ENCODE data around the gene FBF1.

FBF1 gene

DNA sequence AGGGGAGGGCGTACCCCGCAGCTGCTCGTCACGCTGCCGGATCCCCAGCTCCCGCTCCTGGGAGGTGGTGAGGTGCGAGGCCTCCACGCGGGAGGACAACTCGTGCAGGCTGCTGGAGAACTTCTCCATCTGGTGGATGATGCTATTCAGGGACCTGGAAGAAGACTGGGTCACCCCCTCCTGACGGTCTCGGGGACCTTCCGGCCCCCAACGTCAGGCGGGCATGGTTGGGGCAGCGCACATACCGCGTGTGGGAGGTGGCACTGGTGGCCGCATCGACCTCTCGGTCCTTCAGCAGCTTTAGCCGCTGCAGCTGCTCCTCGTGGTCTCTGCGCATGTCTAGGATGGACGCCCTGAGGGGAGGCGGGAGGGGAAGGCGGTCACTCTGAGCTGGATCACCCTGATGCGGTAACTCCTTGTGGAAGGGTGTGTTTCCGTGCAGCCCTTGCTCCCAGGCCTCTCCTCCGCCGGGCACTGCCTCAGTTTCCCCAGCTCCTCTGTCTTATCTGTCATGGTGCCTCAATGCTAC is 22.9 kb downstream of the FBF1 start:
- Histone ChIP-seq H4K20me1 (ENCODE audit: control insufficient read depth, insufficient read depth, low read depth, low read length) (no peaks in the 10 kb centered on the region), H3K9me2 (replicated peaks; ENCODE audit: control insufficient read depth, low read length) (no peaks in the 10 kb centered on the region), H3K4me2 (ENCODE audit: low read length) (no peak overlapping the region), H3K36me3 (ENCODE audit: control insufficient read depth, low read length) (no peaks in the 10 kb centered on the region; the same call in 1 of the 2 replicates), H3K9me3 (ENCODE audit: control insufficient read depth, insufficient read depth, low read length) (no peaks in the 10 kb centered on the region), H3K27me3 (ENCODE audit: control insufficient read depth, low read length) (no peaks in the 10 kb centered on the region), H3K27ac (ENCODE audit: low read depth, low read length) (no peak overlapping the region), H3F3A (ENCODE audit: control insufficient read depth, insufficient read depth) (no peaks in the 10 kb centered on the region), H3K79me2 (ENCODE audit: control insufficient read depth, low read length) (no peaks in the 10 kb centered on the region), H3K4me3 (ENCODE audit: low read length) (no peak overlapping the region), H3K4me1 (ENCODE audit: control insufficient read depth, low read length) (no peaks in the 10 kb centered on the region)
- TF ChIP-seq CTCF (IDR thresholded peaks at IDR 0.05; ENCODE audit: low read depth, low read length, poor library complexity, severe bottlenecking) (no peak), EZH2phosphoT487 (IDR thresholded peaks at IDR 0.05; ENCODE audit: borderline replicate concordance, low read length) (no peak)

- H3K36me3 ChIP-seq (ENCODE audit: control insufficient read depth, low read length), result peaks cover 5% of the 10 kb centered on the region; the same call in 1 of the 2 replicates
Observed at GRCh38 chr17:75917141-75917916, 23.5 kb downstream of the FBF1 start.

DNA sequence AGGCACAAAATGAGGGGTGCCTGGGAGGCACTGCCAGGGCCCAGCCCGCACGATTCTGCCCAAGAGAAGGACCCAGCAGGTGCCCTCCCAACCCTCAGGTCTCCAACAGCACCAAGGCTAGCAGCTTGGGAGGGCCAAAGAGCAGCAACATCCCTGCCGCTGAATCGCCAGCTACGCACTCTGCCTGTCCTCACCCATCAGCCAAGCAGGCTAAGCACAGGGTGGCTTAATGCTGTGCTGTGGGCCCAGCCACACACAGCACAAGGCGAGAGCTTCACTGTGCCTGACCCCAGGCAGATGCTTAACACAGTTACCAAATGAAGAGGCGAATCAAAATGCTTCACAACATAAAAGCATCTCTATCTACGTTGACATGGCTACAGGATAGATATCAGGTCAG is 25.6 kb downstream of the FBF1 start:
- H3K9me3 ChIP-seq (ENCODE audit: control insufficient read depth, insufficient read depth, low read length), result no peaks in the 10 kb centered on the region
- TF ChIP-seq CTCF (IDR thresholded peaks at IDR 0.05; ENCODE audit: low read depth, low read length, poor library complexity, severe bottlenecking), result no peak
- no peak for TF ChIP-seq EZH2phosphoT487 (IDR thresholded peaks at IDR 0.05; ENCODE audit: borderline replicate concordance, low read length)
- H3K36me3 ChIP-seq (ENCODE audit: control insufficient read depth, low read length), result peaks cover 8% of the 10 kb centered on the region; the same call in 1 of the 2 replicates
- no peaks in the 10 kb centered on the region for H3K27me3 ChIP-seq (ENCODE audit: control insufficient read depth, low read length)
- no peaks in the 10 kb centered on the region for H3K79me2 ChIP-seq (ENCODE audit: control insufficient read depth, low read length)
- no peaks in the 10 kb centered on the region for H4K20me1 ChIP-seq (ENCODE audit: control insufficient read depth, insufficient read depth, low read depth, low read length)
- no peaks in the 10 kb centered on the region for H3F3A ChIP-seq (ENCODE audit: control insufficient read depth, insufficient read depth)
- no peak overlapping the region for H3K4me2 ChIP-seq (ENCODE audit: low read length)
- no peak overlapping the region for H3K27ac ChIP-seq (ENCODE audit: low read depth, low read length)
- H3K4me3 ChIP-seq (ENCODE audit: low read length), result no peak overlapping the region
- no peaks in the 10 kb centered on the region for H3K4me1 ChIP-seq (ENCODE audit: control insufficient read depth, low read length)
- no peaks in the 10 kb centered on the region for H3K9me2 ChIP-seq (replicated peaks; ENCODE audit: control insufficient read depth, low read length)

More at GRCh38 chr17:75917141-75917916, 23.5 kb downstream of the FBF1 start:
- H3K79me2 ChIP-seq (ENCODE audit: control insufficient read depth, low read length), result no peaks in the 10 kb centered on the region
- no peak overlapping the region for H3K4me2 ChIP-seq (ENCODE audit: low read length)
- H3K9me2 ChIP-seq (replicated peaks; ENCODE audit: control insufficient read depth, low read length), result no peaks in the 10 kb centered on the region
- TF ChIP-seq EZH2phosphoT487 (IDR thresholded peaks at IDR 0.05; ENCODE audit: borderline replicate concordance, low read length) (no peak), CTCF (IDR thresholded peaks at IDR 0.05; ENCODE audit: low read depth, low read length, poor library complexity, severe bottlenecking) (no peak)
- no peaks in the 10 kb centered on the region for H3K27me3 ChIP-seq (ENCODE audit: control insufficient read depth, low read length)
- H4K20me1 ChIP-seq (ENCODE audit: control insufficient read depth, insufficient read depth, low read depth, low read length), result no peaks in the 10 kb centered on the region
- H3K9me3 ChIP-seq (ENCODE audit: control insufficient read depth, insufficient read depth, low read length), result no peaks in the 10 kb centered on the region
- no peak overlapping the region for H3K4me3 ChIP-seq (ENCODE audit: low read length)
- H3F3A ChIP-seq (ENCODE audit: control insufficient read depth, insufficient read depth), result no peaks in the 10 kb centered on the region
- no peak overlapping the region for H3K27ac ChIP-seq (ENCODE audit: low read depth, low read length)
- no peaks in the 10 kb centered on the region for H3K4me1 ChIP-seq (ENCODE audit: control insufficient read depth, low read length)
